ENCODE results near the gene NMD3.

- TF ChIP-seq CTCF (IDR thresholded peaks at IDR 0.05) (no peak), EZH2phosphoT487 (IDR thresholded peaks at IDR 0.05) (no peak)
Observed at GRCh38 chr3:161264852-161265251, 43.7 kb downstream of the NMD3 start.

Measured in neural progenitor cell (in vitro differentiated cells).